Measurements from ENCODE around the gene CAMK2G.

CAMK2G gene

GRCh38 chr10:73816917-73817729, 57.2 kb downstream of the CAMK2G start:
- ATAC-seq: no peak
- no peak for TF ChIP-seq SNAI2 (CRISPR knock-in tag; IDR thresholded peaks at IDR 0.05)
- no peak for TF ChIP-seq OSR1 (CRISPR knock-in tag; IDR thresholded peaks at IDR 0.05)
- TF ChIP-seq CSDC2 (CRISPR knock-in tag; IDR thresholded peaks at IDR 0.05): no peak
- TF ChIP-seq TCF4 (CRISPR knock-in tag; IDR thresholded peaks at IDR 0.05; ENCODE audit: borderline replicate concordance): no peak
- no peak for TF ChIP-seq ESRRG (CRISPR knock-in tag; IDR thresholded peaks at IDR 0.05)
- TF ChIP-seq BACH2 (CRISPR knock-in tag; IDR thresholded peaks at IDR 0.05; ENCODE audit: borderline replicate concordance): no peak
- TF ChIP-seq PPARA (CRISPR knock-in tag; IDR thresholded peaks at IDR 0.05; ENCODE audit: borderline replicate concordance): no peak
- no peak for TF ChIP-seq PATZ1 (CRISPR knock-in tag; IDR thresholded peaks at IDR 0.05; ENCODE audit: borderline replicate concordance)
- no peak for TF ChIP-seq ZNF70 (CRISPR knock-in tag; IDR thresholded peaks at IDR 0.05)
- no peak for TF ChIP-seq TSHZ2 (CRISPR knock-in tag; IDR thresholded peaks at IDR 0.05)
- no peak for TF ChIP-seq RARB (CRISPR knock-in tag; IDR thresholded peaks at IDR 0.05)
- TF ChIP-seq ARNTL (CRISPR knock-in tag; IDR thresholded peaks at IDR 0.05; ENCODE audit: borderline replicate concordance, low read depth): no peak
- TF ChIP-seq ISL1 (CRISPR knock-in tag; IDR thresholded peaks at IDR 0.05): no peak
- no peak for TF ChIP-seq ZFP30 (CRISPR knock-in tag; IDR thresholded peaks at IDR 0.05)
- TF ChIP-seq ZC3H10 (CRISPR knock-in tag; IDR thresholded peaks at IDR 0.05): no peak
- no peak for TF ChIP-seq GLIS3 (CRISPR knock-in tag; IDR thresholded peaks at IDR 0.05)
- no peak for TF ChIP-seq CREB5 (CRISPR knock-in tag; IDR thresholded peaks at IDR 0.05; ENCODE audit: low read depth)
- TF ChIP-seq POU6F1 (CRISPR knock-in tag; IDR thresholded peaks at IDR 0.05; ENCODE audit: borderline replicate concordance, low read depth): no peak
- no peak for TF ChIP-seq CSRNP3 (CRISPR knock-in tag; IDR thresholded peaks at IDR 0.05)
- no peak for TF ChIP-seq ZNF565 (CRISPR knock-in tag; conservative IDR thresholded peaks at IDR 0.05; ENCODE audit: low read depth)

- no peak for ATAC-seq
- TF ChIP-seq ZC3H10 (CRISPR knock-in tag; IDR thresholded peaks at IDR 0.05) (no peak), PPARA (CRISPR knock-in tag; IDR thresholded peaks at IDR 0.05; ENCODE audit: borderline replicate concordance) (no peak), BACH2 (CRISPR knock-in tag; IDR thresholded peaks at IDR 0.05; ENCODE audit: borderline replicate concordance) (no peak)
These were observed 58.7 kb downstream of the CAMK2G start for GRCh38 chr10:73815719-73816030.
